ENCODE data around the gene KIAA1217. TPM values are rescaled to one million over a fixed set of nuclear protein-coding genes. Genes with fewer than 3 reads are reported as not detected.

KIAA1217 gene
- total RNA-seq, 1 experiment from 2014 or later = not detected

DNA sequence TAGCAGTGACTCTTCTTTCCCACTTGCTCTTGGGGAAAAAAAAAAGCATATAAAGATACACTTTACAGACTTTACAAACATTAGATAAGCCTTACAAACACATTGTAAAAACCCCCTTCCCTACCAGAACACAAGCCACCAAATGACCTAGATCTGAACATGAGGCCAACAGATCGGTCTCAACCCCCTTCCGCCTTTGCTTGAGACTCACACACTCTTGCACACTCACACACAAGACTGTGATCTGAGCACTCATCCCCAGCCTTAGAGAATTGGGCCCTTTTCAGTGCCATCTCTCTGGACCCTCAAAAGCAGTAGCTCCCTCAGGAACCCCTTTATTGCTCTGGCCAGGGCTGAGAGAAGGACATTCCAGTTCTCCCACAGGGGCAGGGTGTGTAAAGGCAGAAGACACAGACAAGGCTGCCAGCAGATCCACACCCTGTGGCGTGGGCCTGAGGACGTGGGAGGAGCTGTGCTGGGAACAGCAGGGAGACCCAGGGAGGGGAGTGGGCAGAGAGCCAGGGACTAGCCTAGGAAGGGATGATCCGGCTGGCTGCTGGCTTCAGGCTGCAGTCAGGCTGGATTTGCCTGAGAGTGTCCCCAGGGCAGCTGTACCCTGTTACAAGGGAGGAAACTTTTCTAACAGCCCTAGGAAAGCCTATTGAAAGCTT lies 206.7 kb downstream of the KIAA1217 start:
- no peak overlapping the region for H3K27ac ChIP-seq (ENCODE audit: low read length)
- no peaks in the 10 kb centered on the region for H4K20me1 ChIP-seq (ENCODE audit: insufficient read depth, low read depth, low read length)
- H3K9ac ChIP-seq (ENCODE audit: low read length) = no peak overlapping the region
- no peak overlapping the region for H3K4me3 ChIP-seq (ENCODE audit: low read length)
- no peak for DNase-seq
- no peaks in the 10 kb centered on the region for H3K36me3 ChIP-seq (ENCODE audit: insufficient read depth, low read length)
- H3K4me2 ChIP-seq (ENCODE audit: low read depth, low read length, poor library complexity, severe bottlenecking) = no peak overlapping the region
- no peak overlapping the region for H2AFZ ChIP-seq (ENCODE audit: low read length)
- H3K79me2 ChIP-seq (ENCODE audit: low read length) = no peaks in the 10 kb centered on the region
- no peaks in the 10 kb centered on the region for H3K9me2 ChIP-seq (replicated peaks; ENCODE audit: insufficient read depth, low read length)
- no peaks in the 10 kb centered on the region for H3K4me1 ChIP-seq (ENCODE audit: low read length)
- H3K27me3 ChIP-seq (ENCODE audit: low read length) = no peaks in the 10 kb centered on the region
- H3K9me3 ChIP-seq (ENCODE audit: low read length) = peaks cover 16% of the 10 kb centered on the region

DNA sequence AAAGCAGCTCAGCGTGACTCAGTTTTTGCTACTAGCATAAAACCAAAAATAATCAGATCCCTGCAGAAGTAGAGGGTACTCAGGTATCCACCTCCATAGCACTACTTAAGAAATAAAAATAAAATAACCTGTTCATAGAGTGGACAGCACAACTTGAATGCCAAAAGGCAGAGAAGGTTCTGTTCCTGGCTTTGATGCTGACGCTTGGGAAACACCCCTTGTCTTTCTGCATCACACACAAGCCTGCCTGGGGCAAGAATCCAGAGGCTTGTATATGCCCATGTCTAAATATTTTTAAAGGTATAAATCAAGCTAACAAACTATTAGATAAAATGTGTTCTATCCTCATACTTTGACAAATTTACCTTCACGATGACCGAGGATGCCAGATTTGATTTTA lies 207.3 kb downstream of the KIAA1217 start:
- Histone ChIP-seq H3K36me3 (ENCODE audit: insufficient read depth, low read length) (no peaks in the 10 kb centered on the region), H2AFZ (ENCODE audit: low read length) (no peak overlapping the region)

DNA sequence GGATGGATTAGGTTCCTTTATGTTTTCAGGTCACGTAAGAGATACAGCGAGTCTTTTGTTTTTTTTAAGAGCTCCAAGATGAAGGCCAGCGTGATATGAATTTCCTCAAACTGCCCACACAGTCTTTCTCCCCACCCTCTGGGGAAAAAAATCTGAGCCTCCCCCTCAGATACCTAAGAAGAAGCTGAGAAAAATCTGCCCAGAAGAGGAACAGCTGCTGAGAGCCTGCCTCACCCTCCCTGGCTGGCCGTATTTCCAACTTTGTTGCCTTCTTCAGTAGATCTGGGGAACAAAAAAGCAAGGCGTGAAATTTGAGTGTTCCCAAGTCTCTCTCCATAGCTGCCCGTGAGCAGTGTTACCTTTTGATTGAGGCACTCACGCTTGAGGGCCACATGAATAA lies 208.1 kb downstream of the KIAA1217 start:
- H3K27me3 ChIP-seq (ENCODE audit: low read length) = no peaks in the 10 kb centered on the region
- no peak overlapping the region for H2AFZ ChIP-seq (ENCODE audit: low read length)
- DNase-seq = no peak
- no peaks in the 10 kb centered on the region for H4K20me1 ChIP-seq (ENCODE audit: insufficient read depth, low read depth, low read length)
- H3K4me3 ChIP-seq (ENCODE audit: low read length) = no peak overlapping the region
- no peak overlapping the region for H3K4me2 ChIP-seq (ENCODE audit: low read depth, low read length, poor library complexity, severe bottlenecking)
- no peaks in the 10 kb centered on the region for H3K36me3 ChIP-seq (ENCODE audit: insufficient read depth, low read length)
- no peak overlapping the region for H3K27ac ChIP-seq (ENCODE audit: low read length)
- no peak overlapping the region for H3K9ac ChIP-seq (ENCODE audit: low read length)
- no peaks in the 10 kb centered on the region for H3K4me1 ChIP-seq (ENCODE audit: low read length)
- no peaks in the 10 kb centered on the region for H3K79me2 ChIP-seq (ENCODE audit: low read length)
- H3K9me2 ChIP-seq (replicated peaks; ENCODE audit: insufficient read depth, low read length) = no peaks in the 10 kb centered on the region
- peaks cover 14% of the 10 kb centered on the region for H3K9me3 ChIP-seq (ENCODE audit: low read length)

More for the DNA sequence above, 207.3 kb downstream of the KIAA1217 start:
- Histone ChIP-seq H3K27me3 (ENCODE audit: low read length) (no peaks in the 10 kb centered on the region), H3K4me1 (ENCODE audit: low read length) (no peaks in the 10 kb centered on the region), H3K9me2 (replicated peaks; ENCODE audit: insufficient read depth, low read length) (no peaks in the 10 kb centered on the region), H3K27ac (ENCODE audit: low read length) (no peak overlapping the region), H3K79me2 (ENCODE audit: low read length) (no peaks in the 10 kb centered on the region), H3K9ac (ENCODE audit: low read length) (no peak overlapping the region), H3K9me3 (ENCODE audit: low read length) (peaks cover 14% of the 10 kb centered on the region), H3K4me3 (ENCODE audit: low read length) (no peak overlapping the region), H4K20me1 (ENCODE audit: insufficient read depth, low read depth, low read length) (no peaks in the 10 kb centered on the region), H3K4me2 (ENCODE audit: low read depth, low read length, poor library complexity, severe bottlenecking) (no peak overlapping the region)
- DNase-seq = no peak

DNA sequence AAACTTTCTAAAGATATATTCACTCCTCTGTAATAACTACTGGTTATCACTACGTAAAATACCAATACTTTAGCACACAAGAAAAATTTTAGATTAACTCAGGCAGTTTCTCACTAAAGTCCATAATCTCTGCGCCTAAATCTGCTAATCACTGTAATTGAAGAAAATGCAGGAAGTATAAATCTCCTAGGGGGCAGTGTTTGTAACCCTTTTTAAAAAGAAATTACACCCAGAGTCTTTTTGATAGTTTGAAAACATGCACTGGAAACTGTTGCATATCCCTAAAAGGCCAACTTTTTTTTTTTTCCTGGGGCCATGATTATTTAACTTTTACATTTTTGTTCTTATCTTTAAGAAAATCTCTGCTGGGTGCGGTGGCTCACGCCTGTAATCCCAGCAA lies 209.6 kb downstream of the KIAA1217 start:
- H3K4me1 ChIP-seq (ENCODE audit: low read length) = no peaks in the 10 kb centered on the region
- H4K20me1 ChIP-seq (ENCODE audit: insufficient read depth, low read depth, low read length) = no peaks in the 10 kb centered on the region
- no peak overlapping the region for H2AFZ ChIP-seq (ENCODE audit: low read length)
- H3K27ac ChIP-seq (ENCODE audit: low read length) = no peak overlapping the region
- H3K9me3 ChIP-seq (ENCODE audit: low read length) = peaks cover 8% of the 10 kb centered on the region
- no peaks in the 10 kb centered on the region for H3K9me2 ChIP-seq (replicated peaks; ENCODE audit: insufficient read depth, low read length)
- H3K79me2 ChIP-seq (ENCODE audit: low read length) = no peaks in the 10 kb centered on the region
- no peak overlapping the region for H3K9ac ChIP-seq (ENCODE audit: low read length)
- H3K4me2 ChIP-seq (ENCODE audit: low read depth, low read length, poor library complexity, severe bottlenecking) = no peak overlapping the region
- H3K27me3 ChIP-seq (ENCODE audit: low read length) = no peaks in the 10 kb centered on the region
- H3K4me3 ChIP-seq (ENCODE audit: low read length) = no peak overlapping the region
- DNase-seq = no peak
- no peaks in the 10 kb centered on the region for H3K36me3 ChIP-seq (ENCODE audit: insufficient read depth, low read length)

DNA sequence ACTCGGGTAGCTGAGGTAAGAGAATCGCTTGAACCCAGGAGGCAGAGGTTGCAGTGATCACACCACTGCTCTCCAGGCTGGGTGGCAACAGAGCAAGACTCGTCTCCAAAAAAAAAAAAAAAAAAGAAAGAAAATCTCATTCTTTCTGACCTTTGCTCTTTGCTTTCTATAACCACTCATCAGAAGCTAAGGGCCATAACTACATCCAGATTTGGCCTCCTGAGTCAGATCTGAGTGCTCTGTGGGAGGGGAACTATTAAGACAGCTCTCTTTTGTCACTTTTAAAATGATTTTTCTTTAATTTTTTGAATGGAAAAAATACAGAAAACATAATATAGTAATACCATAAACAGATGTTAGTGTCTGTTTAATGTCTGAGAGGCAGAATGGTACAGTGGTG lies 210.1 kb downstream of the KIAA1217 start:
- no peak overlapping the region for H3K9ac ChIP-seq (ENCODE audit: low read length)
- no peak overlapping the region for H3K27ac ChIP-seq (ENCODE audit: low read length)
- H3K4me2 ChIP-seq (ENCODE audit: low read depth, low read length, poor library complexity, severe bottlenecking) = no peak overlapping the region
- peaks cover 3% of the 10 kb centered on the region for H3K9me3 ChIP-seq (ENCODE audit: low read length)
- H3K79me2 ChIP-seq (ENCODE audit: low read length) = no peaks in the 10 kb centered on the region
- H3K27me3 ChIP-seq (ENCODE audit: low read length) = no peaks in the 10 kb centered on the region
- H3K4me1 ChIP-seq (ENCODE audit: low read length) = no peaks in the 10 kb centered on the region
- H4K20me1 ChIP-seq (ENCODE audit: insufficient read depth, low read depth, low read length) = no peaks in the 10 kb centered on the region
- H3K4me3 ChIP-seq (ENCODE audit: low read length) = no peak overlapping the region
- DNase-seq = no peak
- no peaks in the 10 kb centered on the region for H3K36me3 ChIP-seq (ENCODE audit: insufficient read depth, low read length)
- H3K9me2 ChIP-seq (replicated peaks; ENCODE audit: insufficient read depth, low read length) = no peaks in the 10 kb centered on the region
- H2AFZ ChIP-seq (ENCODE audit: low read length) = no peak overlapping the region

DNA sequence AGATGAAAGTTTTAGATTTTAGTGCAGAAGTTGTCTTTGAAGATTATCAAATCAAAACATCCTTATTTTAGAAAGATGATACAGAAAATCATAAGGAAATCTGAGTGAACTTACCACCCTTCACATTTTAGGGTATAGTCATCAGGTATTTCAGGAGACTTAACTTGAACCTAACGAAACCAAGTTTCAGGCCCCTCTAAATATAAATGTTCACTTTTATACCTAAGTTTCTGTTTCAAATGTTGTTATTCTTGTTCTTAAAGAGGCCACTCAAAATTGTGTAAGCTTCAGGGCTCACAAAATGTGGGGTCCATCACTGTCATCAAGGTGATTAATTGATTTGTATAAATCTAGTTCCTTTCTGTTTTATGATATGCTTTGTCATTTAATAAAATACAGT lies 216.2 kb downstream of the KIAA1217 start:
- H3K9me3 ChIP-seq (ENCODE audit: low read length) = no peaks in the 10 kb centered on the region; the same call in 1 of the 2 replicates
- no peak overlapping the region for H3K9ac ChIP-seq (ENCODE audit: low read length)
- H3K4me3 ChIP-seq (ENCODE audit: low read length) = no peak overlapping the region
- no peaks in the 10 kb centered on the region for H3K9me2 ChIP-seq (replicated peaks; ENCODE audit: insufficient read depth, low read length)
- H3K36me3 ChIP-seq (ENCODE audit: insufficient read depth, low read length) = no peaks in the 10 kb centered on the region
- no peak overlapping the region for H2AFZ ChIP-seq (ENCODE audit: low read length)
- no peaks in the 10 kb centered on the region for H4K20me1 ChIP-seq (ENCODE audit: insufficient read depth, low read depth, low read length)
- no peak for DNase-seq
- no peaks in the 10 kb centered on the region for H3K4me1 ChIP-seq (ENCODE audit: low read length)
- no peaks in the 10 kb centered on the region for H3K79me2 ChIP-seq (ENCODE audit: low read length)
- H3K27ac ChIP-seq (ENCODE audit: low read length) = no peak overlapping the region
- H3K4me2 ChIP-seq (ENCODE audit: low read depth, low read length, poor library complexity, severe bottlenecking) = no peak overlapping the region
- no peaks in the 10 kb centered on the region for H3K27me3 ChIP-seq (ENCODE audit: low read length)

DNA sequence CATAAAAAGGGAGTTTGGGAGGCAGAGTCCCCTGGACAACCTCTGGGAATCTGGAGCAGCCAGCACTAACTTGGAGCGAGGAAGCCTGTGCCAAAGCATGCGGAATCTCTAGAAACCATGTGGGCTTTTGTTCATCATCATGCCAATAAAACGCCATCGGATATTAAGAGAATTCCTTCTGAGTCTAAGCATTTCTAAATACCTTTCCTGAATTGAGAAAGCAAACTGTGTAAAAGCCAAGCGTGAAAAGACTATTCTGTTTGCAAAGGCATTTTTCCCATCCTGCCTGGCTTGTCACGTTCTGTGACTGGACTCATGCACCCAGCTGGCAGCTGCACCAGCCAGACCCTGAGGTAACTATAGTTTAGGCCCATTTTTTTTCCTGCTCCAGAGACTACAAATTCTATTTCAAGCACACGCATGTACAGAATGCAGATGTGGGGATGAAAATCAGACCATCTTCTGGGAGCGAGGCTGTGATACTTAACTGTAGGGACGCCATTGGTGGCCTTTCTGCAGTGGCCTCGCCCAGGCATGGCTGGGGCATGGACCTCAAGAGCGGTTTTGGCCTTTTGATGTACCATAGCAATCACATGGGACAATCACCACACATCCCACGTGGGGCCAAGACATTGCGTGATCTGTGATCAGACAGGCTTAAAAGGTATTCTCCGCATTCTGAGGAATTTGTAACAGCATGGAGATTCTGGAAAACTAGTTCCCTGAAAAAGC lies 218.9 kb downstream of the KIAA1217 start:
- H3K27me3 ChIP-seq (ENCODE audit: low read length) = no peaks in the 10 kb centered on the region
- no peaks in the 10 kb centered on the region for H3K36me3 ChIP-seq (ENCODE audit: insufficient read depth, low read length)
- H3K9me2 ChIP-seq (replicated peaks; ENCODE audit: insufficient read depth, low read length) = no peaks in the 10 kb centered on the region
- no peak overlapping the region for H3K27ac ChIP-seq (ENCODE audit: low read length)
- no peaks in the 10 kb centered on the region for H3K79me2 ChIP-seq (ENCODE audit: low read length)
- H3K9ac ChIP-seq (ENCODE audit: low read length) = no peak overlapping the region
- H3K4me3 ChIP-seq (ENCODE audit: low read length) = no peak overlapping the region
- H3K4me2 ChIP-seq (ENCODE audit: low read depth, low read length, poor library complexity, severe bottlenecking) = no peak overlapping the region
- no peak for DNase-seq
- H3K4me1 ChIP-seq (ENCODE audit: low read length) = no peaks in the 10 kb centered on the region
- H2AFZ ChIP-seq (ENCODE audit: low read length) = no peak overlapping the region
- no peaks in the 10 kb centered on the region for H4K20me1 ChIP-seq (ENCODE audit: insufficient read depth, low read depth, low read length)
- H3K9me3 ChIP-seq (ENCODE audit: low read length) = peaks cover 4% of the 10 kb centered on the region; the same call in 1 of the 2 replicates

DNA sequence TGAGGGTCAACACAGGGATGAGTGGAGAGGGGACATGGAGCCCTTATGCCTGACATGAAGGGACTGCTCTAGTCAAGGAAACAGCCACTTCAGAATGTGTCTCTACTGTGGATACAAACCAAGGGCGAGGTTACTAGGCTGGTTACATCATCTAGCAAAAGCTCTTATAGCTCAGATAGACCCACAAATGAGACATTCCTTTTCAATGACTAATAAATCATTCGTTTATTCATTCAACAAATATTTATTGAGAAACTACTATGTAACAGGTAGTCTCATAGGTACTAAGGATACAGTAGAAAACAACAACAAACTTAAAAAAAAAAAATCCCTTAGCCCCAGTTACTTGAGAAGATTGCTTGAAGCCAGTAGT lies 219.5 kb downstream of the KIAA1217 start:
- H2AFZ ChIP-seq (ENCODE audit: low read length) = no peak overlapping the region
- H4K20me1 ChIP-seq (ENCODE audit: insufficient read depth, low read depth, low read length) = no peaks in the 10 kb centered on the region
- H3K9me3 ChIP-seq (ENCODE audit: low read length) = peaks cover 6% of the 10 kb centered on the region
- H3K36me3 ChIP-seq (ENCODE audit: insufficient read depth, low read length) = no peaks in the 10 kb centered on the region
- no peaks in the 10 kb centered on the region for H3K27me3 ChIP-seq (ENCODE audit: low read length)
- no peak for DNase-seq
- H3K4me3 ChIP-seq (ENCODE audit: low read length) = no peak overlapping the region
- H3K79me2 ChIP-seq (ENCODE audit: low read length) = no peaks in the 10 kb centered on the region
- H3K27ac ChIP-seq (ENCODE audit: low read length) = no peak overlapping the region
- no peak overlapping the region for H3K4me2 ChIP-seq (ENCODE audit: low read depth, low read length, poor library complexity, severe bottlenecking)
- no peaks in the 10 kb centered on the region for H3K9me2 ChIP-seq (replicated peaks; ENCODE audit: insufficient read depth, low read length)
- no peak overlapping the region for H3K9ac ChIP-seq (ENCODE audit: low read length)
- no peaks in the 10 kb centered on the region for H3K4me1 ChIP-seq (ENCODE audit: low read length)
